HepG2 (cell line): Measurements from ENCODE around the gene LAMB4. TPM values are rescaled to one million over a fixed set of nuclear protein-coding genes. Genes with fewer than 3 reads are reported as not detected.
A peak's percentile ranks its signal among the peaks of the same experiment; 100 is the strongest.

Source experiments
- CAMTA2 ChIP-seq: sonication (generic); formaldehyde crosslinking; IDR thresholded peaks from 2 replicates; pipeline ENCODE4 v1.4.0; 2020; ENCODE audit warnings: mild to moderate bottlenecking, missing genetic modification reagents, borderline replicate concordance
- KDM4B ChIP-seq: sonication (generic); formaldehyde crosslinking; IDR thresholded peaks from 2 replicates; pipeline ENCODE4 v1.4.0; 2020; ENCODE audit warnings: missing genetic modification reagents
- KMT2B ChIP-seq: IDR thresholded peaks from 2 replicates; pipeline ENCODE4 v1.6.1; 2016; ENCODE audit warnings: missing genetic modification reagents, missing compliant biosample characterization
- NR2F1 ChIP-seq, 2 experiments: fragments of 450-650 bp in 1 of 2; formaldehyde crosslinking in 1 of 2; IDR thresholded peaks; 2 replicates each; pipeline versions ENCODE4 v1.5.0 to v1.6.1; 2016 to 2020; ENCODE audit warnings: mild to moderate bottlenecking in 1 of 2, missing compliant biosample characterization in 1 of 2, missing genetic modification reagents in 1 of 2, moderate library complexity in 1 of 2
- SAFB2 ChIP-seq: sonication (generic); formaldehyde crosslinking; IDR thresholded peaks from 2 replicates; pipeline ENCODE4 v1.5.1; 2020; ENCODE audit warnings: missing genetic modification reagents, low read depth, mild to moderate bottlenecking, borderline replicate concordance
- SP1 ChIP-seq, 2 experiments: fragments of 450-650 bp in 1 of 2; sonication (generic) in 1 of 2; formaldehyde crosslinking in 1 of 2; IDR thresholded peaks; 2 replicates each; pipeline versions ENCODE4 v1.4.0 to v1.6.1; 2016 to 2020; ENCODE audit warnings: missing genetic modification reagents in 1 of 2
- YEATS4 ChIP-seq: sonication (generic); formaldehyde crosslinking; IDR thresholded peaks from 2 replicates; pipeline ENCODE4 v1.4.0; 2020; ENCODE audit warnings: missing genetic modification reagents, borderline replicate concordance
- ZNF121 ChIP-seq: sonication (generic); formaldehyde crosslinking; IDR thresholded peaks from 2 replicates; pipeline ENCODE4 v1.5.0; 2020; ENCODE audit warnings: mild to moderate bottlenecking, missing genetic modification reagents
- ZNF614 ChIP-seq: IDR thresholded peaks from 2 replicates; pipeline ENCODE4 v1.6.1; 2018; ENCODE audit warnings: missing biosample characterization, missing genetic modification reagents, inconsistent platforms, borderline replicate concordance
- polyA plus RNA-seq, 8 experiments: library from polyadenylated mRNA; depleted of rRNA in 3 of 8; stranded (reverse) in 7 of 8; unstranded in 1 of 8; fragments of >200 nt; fragmentation: Illumina TruSeq in 4 of 8; extraction: Trizol in 4 of 8; gene quantifications; 2 replicates each; pipeline versions ENCODE4 v1.2.1 to v1.2.3, GENCODE V29; 2011 to 2016; ENCODE audit warnings: low read depth in 4 of 8, missing spikeins in 1 of 8, mixed read lengths in 1 of 8; ENCODE audit not compliant: insufficient read depth in 1 of 8
- total RNA-seq, 5 experiments: library from RNA; depleted of rRNA; stranded (reverse); fragments of >200 nt; fragmentation: Illumina TruSeq; extraction: Trizol; gene quantifications; 2 replicates each; pipeline ENCODE4 v1.2.3, GENCODE V29; 2016; ENCODE audit warnings: low read depth in 1 of 5
- TF ChIP-seq, protein P1 (sequence below), 2 experiments: fragments of 450-650 bp in 1 of 2; sonication (generic) in 1 of 2; formaldehyde crosslinking in 1 of 2; IDR thresholded peaks; 2 replicates each; pipeline versions ENCODE4 v1.6.1 to v1.8.0; 2016 to 2022; ENCODE audit warnings: antibody characterized with exemption in 1 of 2, mild to moderate bottlenecking in 1 of 2, missing genetic modification reagents in 1 of 2
- TF ChIP-seq, protein P2 (sequence below): sonication (generic); formaldehyde crosslinking; IDR thresholded peaks from 2 replicates; pipeline ENCODE4 v1.4.0; 2020; ENCODE audit warnings: missing genetic modification reagents
- TF ChIP-seq, protein P3 (sequence below): sonication (generic); formaldehyde crosslinking; IDR thresholded peaks from 2 replicates; pipeline ENCODE4 v1.4.0; 2020; ENCODE audit warnings: mild to moderate bottlenecking, missing genetic modification reagents, borderline replicate concordance

LAMB4 gene
- total and polyA plus RNA-seq, 2 of the 13 experiments (the other 11 are each of a cell fraction or from before 2014, with no cell fraction given) = 0.05 TPM; not detected in 1

DNA sequence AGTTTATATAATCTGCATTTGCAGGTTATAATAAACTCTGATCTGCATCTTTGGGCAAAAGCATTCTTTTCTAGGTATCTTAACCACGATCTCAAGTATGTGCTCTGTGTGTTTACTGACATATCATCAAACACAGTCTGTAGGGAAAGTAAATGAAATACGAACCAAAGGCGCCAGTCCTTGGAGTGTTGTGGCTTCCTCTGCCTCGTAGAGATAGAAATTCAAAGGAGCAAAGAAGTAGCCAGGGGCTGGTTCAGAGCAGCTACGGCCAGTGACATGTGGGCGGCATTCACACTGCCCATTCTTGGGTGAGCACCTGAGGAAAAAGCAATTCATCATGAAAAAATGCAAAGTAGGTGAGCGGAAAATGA lies 38.7 kb downstream of the LAMB4 start (continued):
- TF ChIP-seq, protein P1, sequence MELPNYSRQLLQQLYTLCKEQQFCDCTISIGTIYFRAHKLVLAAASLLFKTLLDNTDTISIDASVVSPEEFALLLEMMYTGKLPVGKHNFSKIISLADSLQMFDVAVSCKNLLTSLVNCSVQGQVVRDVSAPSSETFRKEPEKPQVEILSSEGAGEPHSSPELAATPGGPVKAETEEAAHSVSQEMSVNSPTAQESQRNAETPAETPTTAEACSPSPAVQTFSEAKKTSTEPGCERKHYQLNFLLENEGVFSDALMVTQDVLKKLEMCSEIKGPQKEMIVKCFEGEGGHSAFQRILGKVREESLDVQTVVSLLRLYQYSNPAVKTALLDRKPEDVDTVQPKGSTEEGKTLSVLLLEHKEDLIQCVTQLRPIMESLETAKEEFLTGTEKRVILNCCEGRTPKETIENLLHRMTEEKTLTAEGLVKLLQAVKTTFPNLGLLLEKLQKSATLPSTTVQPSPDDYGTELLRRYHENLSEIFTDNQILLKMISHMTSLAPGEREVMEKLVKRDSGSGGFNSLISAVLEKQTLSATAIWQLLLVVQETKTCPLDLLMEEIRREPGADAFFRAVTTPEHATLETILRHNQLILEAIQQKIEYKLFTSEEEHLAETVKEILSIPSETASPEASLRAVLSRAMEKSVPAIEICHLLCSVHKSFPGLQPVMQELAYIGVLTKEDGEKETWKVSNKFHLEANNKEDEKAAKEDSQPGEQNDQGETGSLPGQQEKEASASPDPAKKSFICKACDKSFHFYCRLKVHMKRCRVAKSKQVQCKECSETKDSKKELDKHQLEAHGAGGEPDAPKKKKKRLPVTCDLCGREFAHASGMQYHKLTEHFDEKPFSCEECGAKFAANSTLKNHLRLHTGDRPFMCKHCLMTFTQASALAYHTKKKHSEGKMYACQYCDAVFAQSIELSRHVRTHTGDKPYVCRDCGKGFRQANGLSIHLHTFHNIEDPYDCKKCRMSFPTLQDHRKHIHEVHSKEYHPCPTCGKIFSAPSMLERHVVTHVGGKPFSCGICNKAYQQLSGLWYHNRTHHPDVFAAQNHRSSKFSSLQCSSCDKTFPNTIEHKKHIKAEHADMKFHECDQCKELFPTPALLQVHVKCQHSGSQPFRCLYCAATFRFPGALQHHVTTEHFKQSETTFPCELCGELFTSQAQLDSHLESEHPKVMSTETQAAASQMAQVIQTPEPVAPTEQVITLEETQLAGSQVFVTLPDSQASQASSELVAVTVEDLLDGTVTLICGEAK (IDR thresholded peaks at IDR 0.05) = no peak
- TF ChIP-seq, protein P1 (CRISPR knock-in tag; IDR thresholded peaks at IDR 0.05) = no peak
- TF ChIP-seq SP1 (IDR thresholded peaks at IDR 0.05) (no peak), SP1 (CRISPR knock-in tag; IDR thresholded peaks at IDR 0.05) (no peak), ZNF614 (CRISPR knock-in tag) (no peak), KDM4B (CRISPR knock-in tag) (no peak), NR2F1 (CRISPR knock-in tag; IDR thresholded peaks at IDR 0.05) (no peak), YEATS4 (CRISPR knock-in tag) (no peak), KMT2B (no peak), SAFB2 (no peak), CAMTA2 (CRISPR knock-in tag) (no peak), ZNF121 (no peak)
- TF ChIP-seq, protein P2, sequence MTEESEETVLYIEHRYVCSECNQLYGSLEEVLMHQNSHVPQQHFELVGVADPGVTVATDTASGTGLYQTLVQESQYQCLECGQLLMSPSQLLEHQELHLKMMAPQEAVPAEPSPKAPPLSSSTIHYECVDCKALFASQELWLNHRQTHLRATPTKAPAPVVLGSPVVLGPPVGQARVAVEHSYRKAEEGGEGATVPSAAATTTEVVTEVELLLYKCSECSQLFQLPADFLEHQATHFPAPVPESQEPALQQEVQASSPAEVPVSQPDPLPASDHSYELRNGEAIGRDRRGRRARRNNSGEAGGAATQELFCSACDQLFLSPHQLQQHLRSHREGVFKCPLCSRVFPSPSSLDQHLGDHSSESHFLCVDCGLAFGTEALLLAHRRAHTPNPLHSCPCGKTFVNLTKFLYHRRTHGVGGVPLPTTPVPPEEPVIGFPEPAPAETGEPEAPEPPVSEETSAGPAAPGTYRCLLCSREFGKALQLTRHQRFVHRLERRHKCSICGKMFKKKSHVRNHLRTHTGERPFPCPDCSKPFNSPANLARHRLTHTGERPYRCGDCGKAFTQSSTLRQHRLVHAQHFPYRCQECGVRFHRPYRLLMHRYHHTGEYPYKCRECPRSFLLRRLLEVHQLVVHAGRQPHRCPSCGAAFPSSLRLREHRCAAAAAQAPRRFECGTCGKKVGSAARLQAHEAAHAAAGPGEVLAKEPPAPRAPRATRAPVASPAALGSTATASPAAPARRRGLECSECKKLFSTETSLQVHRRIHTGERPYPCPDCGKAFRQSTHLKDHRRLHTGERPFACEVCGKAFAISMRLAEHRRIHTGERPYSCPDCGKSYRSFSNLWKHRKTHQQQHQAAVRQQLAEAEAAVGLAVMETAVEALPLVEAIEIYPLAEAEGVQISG (CRISPR knock-in tag) = no peak
- TF ChIP-seq, protein P3, sequence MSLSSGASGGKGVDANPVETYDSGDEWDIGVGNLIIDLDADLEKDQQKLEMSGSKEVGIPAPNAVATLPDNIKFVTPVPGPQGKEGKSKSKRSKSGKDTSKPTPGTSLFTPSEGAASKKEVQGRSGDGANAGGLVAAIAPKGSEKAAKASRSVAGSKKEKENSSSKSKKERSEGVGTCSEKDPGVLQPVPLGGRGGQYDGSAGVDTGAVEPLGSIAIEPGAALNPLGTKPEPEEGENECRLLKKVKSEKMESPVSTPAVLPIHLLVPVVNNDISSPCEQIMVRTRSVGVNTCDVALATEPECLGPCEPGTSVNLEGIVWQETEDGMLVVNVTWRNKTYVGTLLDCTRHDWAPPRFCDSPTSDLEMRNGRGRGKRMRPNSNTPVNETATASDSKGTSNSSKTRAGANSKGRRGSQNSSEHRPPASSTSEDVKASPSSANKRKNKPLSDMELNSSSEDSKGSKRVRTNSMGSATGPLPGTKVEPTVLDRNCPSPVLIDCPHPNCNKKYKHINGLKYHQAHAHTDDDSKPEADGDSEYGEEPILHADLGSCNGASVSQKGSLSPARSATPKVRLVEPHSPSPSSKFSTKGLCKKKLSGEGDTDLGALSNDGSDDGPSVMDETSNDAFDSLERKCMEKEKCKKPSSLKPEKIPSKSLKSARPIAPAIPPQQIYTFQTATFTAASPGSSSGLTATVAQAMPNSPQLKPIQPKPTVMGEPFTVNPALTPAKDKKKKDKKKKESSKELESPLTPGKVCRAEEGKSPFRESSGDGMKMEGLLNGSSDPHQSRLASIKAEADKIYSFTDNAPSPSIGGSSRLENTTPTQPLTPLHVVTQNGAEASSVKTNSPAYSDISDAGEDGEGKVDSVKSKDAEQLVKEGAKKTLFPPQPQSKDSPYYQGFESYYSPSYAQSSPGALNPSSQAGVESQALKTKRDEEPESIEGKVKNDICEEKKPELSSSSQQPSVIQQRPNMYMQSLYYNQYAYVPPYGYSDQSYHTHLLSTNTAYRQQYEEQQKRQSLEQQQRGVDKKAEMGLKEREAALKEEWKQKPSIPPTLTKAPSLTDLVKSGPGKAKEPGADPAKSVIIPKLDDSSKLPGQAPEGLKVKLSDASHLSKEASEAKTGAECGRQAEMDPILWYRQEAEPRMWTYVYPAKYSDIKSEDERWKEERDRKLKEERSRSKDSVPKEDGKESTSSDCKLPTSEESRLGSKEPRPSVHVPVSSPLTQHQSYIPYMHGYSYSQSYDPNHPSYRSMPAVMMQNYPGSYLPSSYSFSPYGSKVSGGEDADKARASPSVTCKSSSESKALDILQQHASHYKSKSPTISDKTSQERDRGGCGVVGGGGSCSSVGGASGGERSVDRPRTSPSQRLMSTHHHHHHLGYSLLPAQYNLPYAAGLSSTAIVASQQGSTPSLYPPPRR (CRISPR knock-in tag) = peak; percentile 31; the same call in 1 of the 2 replicates
